Epidermal melanocyte (primary cell): ENCODE results near the gene DNAH9.

ENCODE experiments used
- DNase-seq: peaks from one replicate; pipeline ENCODE4 v3.0.0; 2011; ENCODE audit warnings: low spot score; ENCODE audit not compliant: insufficient read length

The DNAH9 gene

GRCh38 chr17:11739848-11740247, 141.6 kb downstream of the DNAH9 start:
- no peak for DNase-seq

GRCh38 chr17:11742886-11743285, 144.6 kb downstream of the DNAH9 start:
- no peak for DNase-seq

GRCh38 chr17:11744696-11745095, 146.4 kb downstream of the DNAH9 start:
- no peak for DNase-seq

GRCh38 chr17:11747441-11747840, 149.2 kb downstream of the DNAH9 start:
- DNase-seq, result no peak

GRCh38 chr17:11757815-11758214, 159.5 kb downstream of the DNAH9 start:
- DNase-seq, result no peak

GRCh38 chr17:11768106-11768505, 169.8 kb downstream of the DNAH9 start:
- DNase-seq, result no peak

- no peak for DNase-seq
Measured at GRCh38 chr17:11768981-11769380, 170.7 kb downstream of the DNAH9 start.

- no peak for DNase-seq
Measured at GRCh38 chr17:11772031-11772430, 173.8 kb downstream of the DNAH9 start.

GRCh38 chr17:11779892-11780291, 181.6 kb downstream of the DNAH9 start:
- DNase-seq, result no peak

- DNase-seq, result no peak
Measured at GRCh38 chr17:11780621-11781020, 182.4 kb downstream of the DNAH9 start.

- DNase-seq, result no peak
Measured at GRCh38 chr17:11786711-11787438, 188.6 kb downstream of the DNAH9 start.

GRCh38 chr17:11795906-11796305, 197.6 kb downstream of the DNAH9 start:
- no peak for DNase-seq

GRCh38 chr17:11797803-11798202, 199.5 kb downstream of the DNAH9 start:
- DNase-seq, result no peak

GRCh38 chr17:11803231-11803969, 205.1 kb downstream of the DNAH9 start:
- DNase-seq, result no peak

- no peak for DNase-seq
Measured at GRCh38 chr17:11805138-11805537, 206.9 kb downstream of the DNAH9 start.

- no peak for DNase-seq
Measured at GRCh38 chr17:11805952-11806351, 207.7 kb downstream of the DNAH9 start.

- no peak for DNase-seq
Measured at GRCh38 chr17:11807606-11808005, 209.3 kb downstream of the DNAH9 start.

- DNase-seq, result no peak
Measured at GRCh38 chr17:11813278-11813677, 215.0 kb downstream of the DNAH9 start.

- DNase-seq, result no peak
Measured at GRCh38 chr17:11813871-11814270, 215.6 kb downstream of the DNAH9 start.

GRCh38 chr17:11814655-11815262, 216.5 kb downstream of the DNAH9 start:
- DNase-seq, result no peak

GRCh38 chr17:11816409-11816808, 218.1 kb downstream of the DNAH9 start:
- no peak for DNase-seq

- DNase-seq, result no peak
Measured at GRCh38 chr17:11823862-11824261, 225.6 kb downstream of the DNAH9 start.
